Measurements from ENCODE around the gene EFCAB6.

DNA sequence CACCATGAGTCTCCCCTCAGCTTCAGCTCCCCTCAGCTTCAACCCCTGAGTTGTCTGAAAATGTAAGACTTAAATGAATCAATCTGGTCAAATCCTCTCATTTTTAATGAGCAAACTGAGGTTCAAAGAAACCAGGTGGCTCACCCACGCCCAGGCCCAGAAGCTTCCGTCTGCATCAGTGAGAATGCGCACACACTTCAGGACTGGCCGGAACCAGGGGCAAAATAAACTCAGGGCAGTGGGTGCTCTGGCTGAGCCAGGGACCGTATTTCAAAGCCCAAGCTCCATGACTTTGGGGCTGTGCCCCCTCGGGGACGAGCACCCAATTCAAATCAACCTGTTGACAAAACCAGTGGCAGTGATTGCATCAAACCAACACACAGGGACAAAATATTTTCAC, 47.1 kb upstream of the EFCAB6 start:
- TF ChIP-seq, protein P1, sequence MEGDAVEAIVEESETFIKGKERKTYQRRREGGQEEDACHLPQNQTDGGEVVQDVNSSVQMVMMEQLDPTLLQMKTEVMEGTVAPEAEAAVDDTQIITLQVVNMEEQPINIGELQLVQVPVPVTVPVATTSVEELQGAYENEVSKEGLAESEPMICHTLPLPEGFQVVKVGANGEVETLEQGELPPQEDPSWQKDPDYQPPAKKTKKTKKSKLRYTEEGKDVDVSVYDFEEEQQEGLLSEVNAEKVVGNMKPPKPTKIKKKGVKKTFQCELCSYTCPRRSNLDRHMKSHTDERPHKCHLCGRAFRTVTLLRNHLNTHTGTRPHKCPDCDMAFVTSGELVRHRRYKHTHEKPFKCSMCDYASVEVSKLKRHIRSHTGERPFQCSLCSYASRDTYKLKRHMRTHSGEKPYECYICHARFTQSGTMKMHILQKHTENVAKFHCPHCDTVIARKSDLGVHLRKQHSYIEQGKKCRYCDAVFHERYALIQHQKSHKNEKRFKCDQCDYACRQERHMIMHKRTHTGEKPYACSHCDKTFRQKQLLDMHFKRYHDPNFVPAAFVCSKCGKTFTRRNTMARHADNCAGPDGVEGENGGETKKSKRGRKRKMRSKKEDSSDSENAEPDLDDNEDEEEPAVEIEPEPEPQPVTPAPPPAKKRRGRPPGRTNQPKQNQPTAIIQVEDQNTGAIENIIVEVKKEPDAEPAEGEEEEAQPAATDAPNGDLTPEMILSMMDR (IDR thresholded peaks at IDR 0.05), result no peak
- no peak for TF ChIP-seq POLR2A (IDR thresholded peaks at IDR 0.05)
- no peak for TF ChIP-seq POLR2AphosphoS5 (IDR thresholded peaks at IDR 0.05)

All from gastroesophageal sphincter (tissue), 3 donors.